GM12872 (cell line): ENCODE data around the gene MEF2C.

ENCODE experiments used
- TF ChIP-seq, protein P1 (sequence below): IDR thresholded peaks from 3 replicates; pipeline ENCODE4 v1.5.1; 2011; ENCODE audit warnings: low read depth, mild to moderate bottlenecking, low read length, moderate library complexity; ENCODE audit not compliant: insufficient read depth

The MEF2C gene

GRCh38 chr5:88883059-88883835 is at the start of gene MEF2C:
Gene MEF2C, minus strand, starts transcription at chr5:88883184. Its CDS starts 59,396 bp downstream, at chr5:88823788.
- TF ChIP-seq, protein P1, sequence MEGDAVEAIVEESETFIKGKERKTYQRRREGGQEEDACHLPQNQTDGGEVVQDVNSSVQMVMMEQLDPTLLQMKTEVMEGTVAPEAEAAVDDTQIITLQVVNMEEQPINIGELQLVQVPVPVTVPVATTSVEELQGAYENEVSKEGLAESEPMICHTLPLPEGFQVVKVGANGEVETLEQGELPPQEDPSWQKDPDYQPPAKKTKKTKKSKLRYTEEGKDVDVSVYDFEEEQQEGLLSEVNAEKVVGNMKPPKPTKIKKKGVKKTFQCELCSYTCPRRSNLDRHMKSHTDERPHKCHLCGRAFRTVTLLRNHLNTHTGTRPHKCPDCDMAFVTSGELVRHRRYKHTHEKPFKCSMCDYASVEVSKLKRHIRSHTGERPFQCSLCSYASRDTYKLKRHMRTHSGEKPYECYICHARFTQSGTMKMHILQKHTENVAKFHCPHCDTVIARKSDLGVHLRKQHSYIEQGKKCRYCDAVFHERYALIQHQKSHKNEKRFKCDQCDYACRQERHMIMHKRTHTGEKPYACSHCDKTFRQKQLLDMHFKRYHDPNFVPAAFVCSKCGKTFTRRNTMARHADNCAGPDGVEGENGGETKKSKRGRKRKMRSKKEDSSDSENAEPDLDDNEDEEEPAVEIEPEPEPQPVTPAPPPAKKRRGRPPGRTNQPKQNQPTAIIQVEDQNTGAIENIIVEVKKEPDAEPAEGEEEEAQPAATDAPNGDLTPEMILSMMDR: no peak

DNA sequence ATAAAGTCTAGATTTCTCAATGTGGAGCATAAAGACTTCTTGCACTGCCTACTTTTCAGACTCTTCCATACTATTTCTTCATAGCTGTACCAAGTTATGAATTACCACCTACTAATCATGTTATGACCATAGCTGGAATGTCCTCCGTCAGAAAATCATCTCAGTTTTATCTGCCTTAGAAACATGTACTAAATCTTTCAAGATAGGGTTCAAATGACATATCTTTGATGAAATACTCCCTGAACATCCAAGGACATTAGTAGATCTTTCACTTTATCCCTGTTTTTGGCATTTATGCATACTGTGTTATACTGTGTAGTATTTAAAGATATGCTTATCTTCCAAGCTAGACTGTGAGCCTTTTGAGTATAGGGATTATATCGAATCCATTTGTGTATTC is 49.6 kb upstream of the MEF2C start:
- TF ChIP-seq, protein P1: no peak

DNA sequence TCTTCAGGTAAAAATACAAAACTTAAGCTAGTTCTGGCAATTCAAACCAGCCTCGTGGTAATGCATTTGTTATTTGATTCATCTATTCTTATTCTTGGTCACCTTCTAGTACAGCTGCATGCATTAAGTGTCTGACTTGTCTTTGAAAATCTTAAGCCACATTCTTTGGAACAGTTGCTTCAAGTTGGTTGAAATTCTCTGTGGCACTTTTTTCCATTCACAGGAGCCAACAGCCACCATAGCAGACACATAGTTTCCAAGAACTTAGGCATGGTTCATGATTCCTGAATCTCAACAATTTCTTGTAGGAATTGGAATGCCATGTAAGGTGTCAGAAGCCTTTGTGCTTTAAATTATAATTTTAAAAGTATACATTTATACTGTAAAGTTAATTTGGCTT is 47.4 kb upstream of the MEF2C start:
- TF ChIP-seq, protein P1: no peak

DNA sequence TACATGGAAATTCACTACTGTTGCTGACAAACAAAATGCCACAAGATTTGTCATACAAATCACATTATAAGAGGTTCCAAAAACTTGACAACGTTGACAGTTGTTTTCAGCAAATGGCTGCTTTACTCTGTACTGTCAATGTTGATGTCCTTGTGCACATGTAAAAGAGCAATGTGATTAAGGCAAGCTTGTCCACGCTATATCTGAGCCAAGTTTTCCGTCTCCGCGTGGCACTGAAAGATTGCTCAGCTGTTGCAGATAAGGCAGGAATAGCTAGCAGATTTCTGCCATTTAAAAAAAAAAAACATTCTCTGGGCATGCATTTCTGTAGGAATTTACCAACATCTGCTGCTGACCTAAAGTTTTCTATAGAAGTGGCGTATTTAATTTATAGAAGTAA is 46.4 kb upstream of the MEF2C start:
- TF ChIP-seq, protein P1: no peak

DNA sequence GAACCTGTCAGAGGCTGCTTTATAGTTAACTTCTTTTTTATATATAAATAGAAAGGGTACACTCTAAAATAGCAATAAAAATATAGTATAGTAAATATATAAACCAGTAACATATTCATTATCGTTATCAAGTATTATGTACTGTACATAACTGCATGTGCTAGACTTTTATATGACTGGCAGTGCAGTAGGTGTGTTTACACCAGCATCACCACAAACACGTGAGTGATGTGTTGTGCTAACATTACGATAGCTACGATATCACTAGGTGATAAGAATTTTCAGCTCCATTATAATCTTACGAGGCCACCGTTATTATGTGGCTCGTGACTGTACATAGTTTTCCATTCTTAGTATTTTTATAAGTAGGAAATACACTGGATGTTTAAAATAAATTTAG is 43.8 kb upstream of the MEF2C start:
- TF ChIP-seq, protein P1: no peak

DNA sequence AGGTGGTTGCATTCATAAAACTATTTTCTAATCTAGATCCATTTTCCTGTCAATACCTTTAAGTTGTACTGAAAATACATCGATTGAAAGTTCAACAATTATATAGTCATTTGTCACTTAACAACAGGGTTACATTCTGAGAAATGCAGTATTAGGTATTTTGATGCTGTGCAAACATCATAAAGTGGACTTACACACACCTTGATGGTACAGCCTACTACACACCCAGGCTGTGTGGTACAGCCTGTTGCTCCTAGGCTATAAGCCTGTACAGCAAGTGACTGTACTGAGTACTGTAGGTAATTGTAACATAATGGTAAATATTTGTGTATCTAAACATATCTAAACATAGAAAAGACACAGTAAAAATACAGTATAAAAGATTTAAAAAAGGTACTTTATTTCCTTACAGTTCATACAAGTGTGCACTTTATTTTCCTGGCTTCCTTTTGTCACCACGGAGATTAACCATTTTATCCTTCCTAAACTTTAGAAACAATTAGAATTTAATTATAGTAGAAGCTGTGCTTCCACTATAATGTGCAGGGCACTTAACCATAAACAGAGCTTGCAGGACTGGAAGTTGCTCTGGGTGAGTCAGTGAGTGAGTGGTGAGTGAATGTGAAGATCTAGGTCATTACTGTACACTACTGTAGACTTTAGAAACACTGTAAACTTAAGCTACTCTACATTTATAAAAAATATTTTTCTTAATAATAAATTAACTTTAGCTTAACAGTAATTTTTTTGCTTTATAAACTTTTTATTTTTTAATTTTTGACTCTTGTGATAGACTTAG is 42.9 kb upstream of the MEF2C start:
- TF ChIP-seq, protein P1: no peak

GRCh38 chr5:88924330-88924657 is 41.3 kb upstream of the MEF2C start:
- TF ChIP-seq, protein P1: no peak
